Bone marrow (tissue), 2 donors: ENCODE results near the gene NFATC2.

Experiments
- DNase-seq, 2 donors: peaks; one replicate each; lab custom pipeline; 2025; lab: John Stamatoyannopoulos, UW

Gene NFATC2

GRCh38 chr20:51536116-51537069, 6.1 kb downstream of the NFATC2 start:
- no peak for DNase-seq

- no peak for DNase-seq
These were observed 6.8 kb downstream of the NFATC2 start for GRCh38 chr20:51535674-51536073.

- DNase-seq = peak in 1 of 2 donors; percentile 51
These were observed 7.5 kb downstream of the NFATC2 start for GRCh38 chr20:51535075-51535386.

- DNase-seq = no peak
These were observed 9.0 kb downstream of the NFATC2 start for GRCh38 chr20:51533291-51534172.

- no peak for DNase-seq
These were observed 9.8 kb downstream of the NFATC2 start for GRCh38 chr20:51532577-51533191.

GRCh38 chr20:51531712-51532456, 10.6 kb downstream of the NFATC2 start:
- DNase-seq = no peak

- DNase-seq = no peak
These were observed 11.3 kb downstream of the NFATC2 start for GRCh38 chr20:51531141-51531710.

GRCh38 chr20:51529758-51530157, 12.8 kb downstream of the NFATC2 start:
- no peak for DNase-seq

GRCh38 chr20:51529081-51529681, 13.3 kb downstream of the NFATC2 start:
- no peak for DNase-seq

- no peak for DNase-seq
These were observed 14.1 kb downstream of the NFATC2 start for GRCh38 chr20:51528263-51529027.

- DNase-seq = no peak
These were observed 15.8 kb downstream of the NFATC2 start for GRCh38 chr20:51526754-51527153.

- DNase-seq = no peak
These were observed 16.4 kb downstream of the NFATC2 start for GRCh38 chr20:51526106-51526470.

GRCh38 chr20:51525241-51526105, 17.0 kb downstream of the NFATC2 start:
- peak in 1 of 2 donors; percentile 83 for DNase-seq

GRCh38 chr20:51523276-51524013, 19.1 kb downstream of the NFATC2 start:
- no peak for DNase-seq

GRCh38 chr20:51522207-51522606, 20.3 kb downstream of the NFATC2 start:
- DNase-seq = no peak

GRCh38 chr20:51517839-51518238, 24.7 kb downstream of the NFATC2 start:
- DNase-seq = no peak

GRCh38 chr20:51516855-51517254, 25.7 kb downstream of the NFATC2 start:
- no peak for DNase-seq

GRCh38 chr20:51514836-51515235, 27.7 kb downstream of the NFATC2 start:
- no peak for DNase-seq

- no peak for DNase-seq
These were observed 28.3 kb downstream of the NFATC2 start for GRCh38 chr20:51514249-51514648.
